Retinal pigment epithelial cell (primary cell): ENCODE data around the gene C13orf46.

Source experiments
- DNase-seq: peaks from one replicate; pipeline ENCODE4 v3.0.0-alpha.2; 2010; ENCODE audit warnings: low read depth
- H3K4me3 ChIP-seq: 2 replicates; pipeline ENCODE4 v1.5.1; 2011; ENCODE audit warnings: mild to moderate bottlenecking, low read length, control low read depth, moderate library complexity
- CTCF ChIP-seq: conservative IDR thresholded peaks from 2 replicates; pipeline ENCODE4 v1.5.1; 2011; ENCODE audit warnings: low read depth, low read length, control low read depth, inconsistent platforms

The C13orf46 gene

DNA sequence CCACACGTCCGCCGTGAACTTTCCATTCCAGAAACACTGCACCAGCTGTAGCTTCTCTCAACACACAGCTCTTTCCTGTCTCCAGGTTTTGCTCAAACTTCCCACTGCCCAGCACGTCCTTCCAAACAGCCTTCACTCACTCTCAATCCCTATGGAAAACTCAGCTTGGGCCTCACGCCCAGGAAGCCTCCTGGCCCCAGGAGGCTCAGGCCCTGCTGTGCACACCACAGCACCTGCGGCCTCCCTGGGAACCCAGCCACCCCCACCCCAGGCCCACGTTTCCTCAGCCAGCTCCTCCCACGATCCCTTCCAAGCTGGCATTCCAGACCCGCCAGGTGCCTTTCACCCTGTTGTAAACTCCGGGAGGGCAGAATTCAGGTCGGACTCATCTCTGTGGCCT is 35.2 kb downstream of the C13orf46 start:
- DNase-seq = no peak
- H3K4me3 ChIP-seq = no peak overlapping the region
- no peak for TF ChIP-seq CTCF

DNA sequence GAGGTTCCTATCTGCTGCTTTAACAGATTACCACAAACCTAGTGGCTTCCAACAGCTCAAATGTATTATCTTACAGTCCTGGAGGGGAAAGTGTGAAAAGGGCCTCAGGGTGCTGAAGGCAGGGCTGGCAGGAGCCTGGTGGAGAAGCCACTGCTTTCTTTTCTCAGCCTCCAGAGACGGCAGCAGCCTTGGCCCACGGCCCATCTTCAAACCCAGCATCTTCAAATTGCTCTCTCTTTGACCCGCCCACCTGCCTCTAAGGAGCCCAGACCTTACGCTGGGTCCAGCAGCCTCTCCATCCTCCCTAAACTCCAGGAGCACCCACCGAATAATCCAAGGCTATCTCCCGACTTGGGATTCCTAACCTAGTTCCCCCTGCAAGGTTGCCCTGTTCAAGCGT is 35.6 kb downstream of the C13orf46 start:
- TF ChIP-seq CTCF = no peak
- no peak overlapping the region for H3K4me3 ChIP-seq
- DNase-seq = no peak

GRCh38 chr13:113937527-113938180 is 36.2 kb downstream of the C13orf46 start:
- TF ChIP-seq CTCF = no peak
- DNase-seq = no peak
- no peak overlapping the region for H3K4me3 ChIP-seq

DNA sequence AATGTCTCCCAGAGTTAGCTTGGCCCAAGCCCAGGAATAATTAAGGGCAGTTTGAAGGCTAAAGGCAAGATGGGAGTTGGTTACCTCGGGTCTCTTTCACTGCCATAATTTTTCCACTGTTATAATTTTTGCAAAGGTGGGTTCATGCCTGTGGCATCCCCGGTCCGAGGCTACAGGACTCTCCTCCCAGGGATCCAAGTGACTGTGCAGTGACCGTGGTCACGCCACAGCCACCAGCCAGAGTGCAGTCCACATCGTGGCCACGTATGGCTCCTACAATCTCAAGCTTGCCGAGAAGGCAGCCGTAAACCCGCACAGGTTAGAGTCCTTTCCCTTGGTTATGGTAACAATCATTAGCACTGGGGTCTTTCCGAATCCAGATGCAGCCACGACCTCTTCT is 36.8 kb downstream of the C13orf46 start:
- H3K4me3 ChIP-seq = no peak overlapping the region
- no peak for TF ChIP-seq CTCF
- no peak for DNase-seq

DNA sequence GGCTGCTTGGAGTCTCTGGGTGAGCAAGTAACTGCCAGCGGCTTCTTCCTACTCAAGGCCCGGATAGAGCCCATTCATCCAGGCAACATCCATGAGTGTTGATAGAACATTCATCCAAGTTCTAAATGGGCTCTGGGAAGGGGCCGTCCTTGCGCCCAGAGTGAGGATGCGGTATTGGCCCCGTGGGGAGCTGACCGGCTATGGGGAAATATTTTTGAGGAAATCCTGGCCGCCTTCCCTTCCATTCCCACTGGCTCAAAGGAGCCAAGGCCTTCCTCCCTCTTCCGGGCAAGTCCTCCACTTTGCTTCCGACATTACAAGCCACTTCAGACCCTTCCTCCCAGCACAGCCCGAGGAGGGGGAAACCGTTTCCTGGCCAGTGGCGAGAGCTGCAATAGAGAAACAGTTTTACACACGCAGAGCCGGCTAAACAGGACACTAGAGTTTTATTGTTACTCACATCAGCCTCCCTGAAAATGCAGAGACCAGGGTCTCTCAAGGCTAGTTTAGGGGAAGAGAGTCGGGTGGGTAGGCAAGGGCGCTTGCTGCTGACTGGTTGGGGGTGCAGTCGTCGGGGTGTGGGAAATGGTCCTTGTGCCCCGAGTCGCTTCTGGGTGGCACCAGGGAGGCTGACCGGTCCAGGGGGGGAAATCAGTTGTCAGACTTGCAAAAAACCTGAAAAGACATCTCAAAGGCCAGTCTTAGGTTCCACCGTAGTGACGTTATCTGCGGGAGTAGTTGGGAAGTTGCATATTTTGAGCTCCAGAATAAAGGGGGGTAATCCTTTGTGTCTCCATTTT is 37.5 kb downstream of the C13orf46 start:
- no peak for DNase-seq
- no peak overlapping the region for H3K4me3 ChIP-seq
- no peak for TF ChIP-seq CTCF

DNA sequence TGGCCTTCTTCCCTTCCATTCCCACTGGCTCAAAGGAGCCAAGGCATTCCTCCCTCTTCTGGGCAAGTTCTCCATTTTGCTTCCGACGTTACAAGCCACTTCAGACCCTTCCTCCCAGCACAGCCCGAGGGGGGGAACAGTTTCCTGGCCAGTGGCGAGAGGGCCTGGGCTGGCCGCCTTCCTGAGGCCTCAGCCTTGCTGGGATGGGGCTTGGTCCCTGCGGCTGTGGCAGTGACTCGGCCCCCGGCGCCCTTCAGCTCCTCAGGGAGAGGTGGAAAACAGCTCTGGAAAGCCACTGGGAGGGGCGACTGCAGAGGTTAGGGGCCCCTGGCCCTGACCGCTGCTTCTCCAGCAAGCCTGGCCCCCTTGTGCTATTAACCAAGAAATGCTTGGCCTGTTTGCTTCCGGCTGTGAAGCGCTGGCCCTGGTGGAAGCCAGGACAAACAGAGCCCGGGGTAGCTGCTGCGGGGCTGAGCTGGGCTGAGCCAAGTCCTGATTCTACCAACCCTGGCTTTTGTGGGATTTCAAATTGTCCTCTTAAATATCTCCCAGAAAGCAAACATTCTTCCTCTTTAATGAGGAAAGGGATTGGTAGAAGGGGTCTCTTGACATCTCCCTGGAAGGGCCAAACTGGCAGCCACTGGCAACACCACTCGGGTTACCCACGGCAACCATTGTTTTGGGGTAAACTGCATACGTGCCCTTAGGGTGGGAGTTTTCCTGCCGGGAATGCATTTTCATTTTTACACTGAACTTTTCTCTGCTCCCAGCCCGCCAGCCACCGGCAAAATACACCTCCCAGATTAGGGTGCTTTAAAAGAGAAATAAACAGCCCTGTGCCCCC is 38.7 kb downstream of the C13orf46 start:
- DNase-seq = no peak
- no peak for TF ChIP-seq CTCF
- H3K4me3 ChIP-seq = no peak overlapping the region
